ENCODE data around the gene CCDC192. TPM values are rescaled to one million over a fixed set of nuclear protein-coding genes. Genes with fewer than 3 reads are reported as not detected.

The CCDC192 gene
- total and polyA plus RNA-seq, 10 of the 15 experiments (the other 5 are each of a cell fraction or from before 2014, with no cell fraction given) = 0.20 to 0.79 (median 0.32) TPM; not detected in 4

DNA sequence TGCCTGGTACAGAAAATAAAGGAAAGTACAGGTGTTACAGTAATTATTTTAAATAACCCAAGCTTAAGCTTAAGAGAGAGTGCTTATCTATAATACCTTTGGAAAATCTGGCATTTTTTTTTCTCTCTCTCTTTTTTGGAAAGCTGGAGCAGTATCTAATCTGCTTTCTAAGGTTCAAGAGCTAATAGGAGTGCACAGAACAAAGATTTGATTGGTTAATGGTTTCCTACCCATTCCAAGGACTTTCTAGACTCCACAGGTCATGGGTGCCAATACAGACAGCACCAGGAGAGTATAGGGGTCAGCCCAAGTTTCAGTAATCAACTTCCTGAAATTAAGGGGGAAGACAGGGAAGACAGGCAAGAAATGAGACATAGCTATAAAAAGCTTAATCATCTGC is 276.3 kb downstream of the CCDC192 start:
- TF ChIP-seq ATF7 (IDR thresholded peaks at IDR 0.05; ENCODE audit: low read depth) (no peak), NR2C1 (IDR thresholded peaks at IDR 0.05) (no peak), IKZF2 (IDR thresholded peaks at IDR 0.05) (no peak), DPF2 (IDR thresholded peaks at IDR 0.05) (no peak), POLR2AphosphoS5 (IDR thresholded peaks at IDR 0.05; ENCODE audit: low read length) (no peak), ESRRA (IDR thresholded peaks at IDR 0.05; ENCODE audit: low read length) (no peak), KLF5 (IDR thresholded peaks at IDR 0.05; ENCODE audit: partially characterized antibody) (no peak)
- TF ChIP-seq, protein P1, sequence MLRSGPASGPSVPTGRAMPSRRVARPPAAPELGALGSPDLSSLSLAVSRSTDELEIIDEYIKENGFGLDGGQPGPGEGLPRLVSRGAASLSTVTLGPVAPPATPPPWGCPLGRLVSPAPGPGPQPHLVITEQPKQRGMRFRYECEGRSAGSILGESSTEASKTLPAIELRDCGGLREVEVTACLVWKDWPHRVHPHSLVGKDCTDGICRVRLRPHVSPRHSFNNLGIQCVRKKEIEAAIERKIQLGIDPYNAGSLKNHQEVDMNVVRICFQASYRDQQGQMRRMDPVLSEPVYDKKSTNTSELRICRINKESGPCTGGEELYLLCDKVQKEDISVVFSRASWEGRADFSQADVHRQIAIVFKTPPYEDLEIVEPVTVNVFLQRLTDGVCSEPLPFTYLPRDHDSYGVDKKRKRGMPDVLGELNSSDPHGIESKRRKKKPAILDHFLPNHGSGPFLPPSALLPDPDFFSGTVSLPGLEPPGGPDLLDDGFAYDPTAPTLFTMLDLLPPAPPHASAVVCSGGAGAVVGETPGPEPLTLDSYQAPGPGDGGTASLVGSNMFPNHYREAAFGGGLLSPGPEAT (IDR thresholded peaks at IDR 0.05; ENCODE audit: low read depth) = no peak
- TF ChIP-seq, protein P2, sequence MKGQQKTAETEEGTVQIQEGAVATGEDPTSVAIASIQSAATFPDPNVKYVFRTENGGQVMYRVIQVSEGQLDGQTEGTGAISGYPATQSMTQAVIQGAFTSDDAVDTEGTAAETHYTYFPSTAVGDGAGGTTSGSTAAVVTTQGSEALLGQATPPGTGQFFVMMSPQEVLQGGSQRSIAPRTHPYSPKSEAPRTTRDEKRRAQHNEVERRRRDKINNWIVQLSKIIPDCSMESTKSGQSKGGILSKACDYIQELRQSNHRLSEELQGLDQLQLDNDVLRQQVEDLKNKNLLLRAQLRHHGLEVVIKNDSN (IDR thresholded peaks at IDR 0.05; ENCODE audit: borderline replicate concordance, extremely low read length, insufficient read depth, low read depth, low read length) = no peak
- TF ChIP-seq, protein P3, sequence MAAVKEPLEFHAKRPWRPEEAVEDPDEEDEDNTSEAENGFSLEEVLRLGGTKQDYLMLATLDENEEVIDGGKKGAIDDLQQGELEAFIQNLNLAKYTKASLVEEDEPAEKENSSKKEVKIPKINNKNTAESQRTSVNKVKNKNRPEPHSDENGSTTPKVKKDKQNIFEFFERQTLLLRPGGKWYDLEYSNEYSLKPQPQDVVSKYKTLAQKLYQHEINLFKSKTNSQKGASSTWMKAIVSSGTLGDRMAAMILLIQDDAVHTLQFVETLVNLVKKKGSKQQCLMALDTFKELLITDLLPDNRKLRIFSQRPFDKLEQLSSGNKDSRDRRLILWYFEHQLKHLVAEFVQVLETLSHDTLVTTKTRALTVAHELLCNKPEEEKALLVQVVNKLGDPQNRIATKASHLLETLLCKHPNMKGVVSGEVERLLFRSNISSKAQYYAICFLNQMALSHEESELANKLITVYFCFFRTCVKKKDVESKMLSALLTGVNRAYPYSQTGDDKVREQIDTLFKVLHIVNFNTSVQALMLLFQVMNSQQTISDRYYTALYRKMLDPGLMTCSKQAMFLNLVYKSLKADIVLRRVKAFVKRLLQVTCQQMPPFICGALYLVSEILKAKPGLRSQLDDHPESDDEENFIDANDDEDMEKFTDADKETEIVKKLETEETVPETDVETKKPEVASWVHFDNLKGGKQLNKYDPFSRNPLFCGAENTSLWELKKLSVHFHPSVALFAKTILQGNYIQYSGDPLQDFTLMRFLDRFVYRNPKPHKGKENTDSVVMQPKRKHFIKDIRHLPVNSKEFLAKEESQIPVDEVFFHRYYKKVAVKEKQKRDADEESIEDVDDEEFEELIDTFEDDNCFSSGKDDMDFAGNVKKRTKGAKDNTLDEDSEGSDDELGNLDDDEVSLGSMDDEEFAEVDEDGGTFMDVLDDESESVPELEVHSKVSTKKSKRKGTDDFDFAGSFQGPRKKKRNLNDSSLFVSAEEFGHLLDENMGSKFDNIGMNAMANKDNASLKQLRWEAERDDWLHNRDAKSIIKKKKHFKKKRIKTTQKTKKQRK (IDR thresholded peaks at IDR 0.05; ENCODE audit: low read depth, low read length) = no peak

More for the DNA sequence above, 276.3 kb downstream of the CCDC192 start:
- no peaks in the 10 kb centered on the region for H4K20me1 ChIP-seq (ENCODE audit: control insufficient read depth, insufficient read depth)
- POLR2A ChIA-PET = no interaction called here
- RAD21 ChIA-PET (ENCODE audit: unreplicated experiment) = no interaction called here
- no peaks in the 10 kb centered on the region for H3K36me3 ChIP-seq (ENCODE audit: control insufficient read depth in 2 of 2, insufficient read depth in 2 of 2, low read length in 1 of 2)
- no peaks in the 10 kb centered on the region for H3K9me3 ChIP-seq (replicated peaks; ENCODE audit: control insufficient read depth, insufficient read depth, low read length)
- H3K27ac ChIP-seq (ENCODE audit: control insufficient read depth, insufficient read depth) = no peak overlapping the region
- in situ Hi-C loops (cut with MboI) (no loop called here), intact Hi-C loops (cut with micrococcal nuclease; ENCODE audit: unreplicated experiment) (no loop called here)
- no peak for FAIRE-seq
- SMC1A ChIA-PET (ENCODE audit: uncharacterized antibody, unreplicated experiment) = interaction anchor here (1.3 to 1.6 kb wide), 4 partner anchors 23 to 72 kb away, joined by 3 read pairs; no protein-coding TSS in a partner anchor
- H2AFZ ChIP-seq (ENCODE audit: control insufficient read depth, low read depth, low read length) = no peak overlapping the region
- no TSS peak for BruUV-seq (replicated peaks)
- no peak for DNase-seq (ENCODE audit: low read depth, low spot score)
- no peak overlapping the region for H3K4me3 ChIP-seq
- H3K4me2 ChIP-seq (ENCODE audit: control insufficient read depth, insufficient read depth) = no peak overlapping the region
- ATAC-seq = no peak
- CTCF ChIA-PET = interaction anchor here (0.7 to 1.9 kb wide), 4 partner anchors 8 to 18 kb away, joined by 3 to 5 read pairs (median 4); no protein-coding TSS in a partner anchor
- no peaks in the 10 kb centered on the region for H3K4me1 ChIP-seq (ENCODE audit: control insufficient read depth, insufficient read depth, low read length)
- no peak overlapping the region for H3K9ac ChIP-seq (ENCODE audit: control insufficient read depth, insufficient read depth, low read length)
- H3K27me3 ChIP-seq (replicated peaks in 1 of 2; ENCODE audit: control insufficient read depth in 2 of 2, insufficient read depth in 2 of 2, low read length in 1 of 2) = no peaks in the 10 kb centered on the region
- no peaks in the 10 kb centered on the region for H3K79me2 ChIP-seq (ENCODE audit: control insufficient read depth, insufficient read depth, low read length)

All from GM12878 (cell line).